Measurements from ENCODE around the gene P2RY8. TPM values are rescaled to one million over a fixed set of nuclear protein-coding genes. Genes with fewer than 3 reads are reported as not detected.

The P2RY8 gene
- polyA plus RNA-seq, 3 donors, result 18.9 to 40.0 (median 33.3) TPM

- peaks cover 12 to 17% of the 10 kb centered on the region in 2 donors for H3K4me1 ChIP-seq (ENCODE audit: control insufficient read depth in 1 of 2, insufficient read depth in 2 of 2, low read length in 2 of 2)
Measured at GRCh38 chrX:1551959-1552546, 15.1 kb upstream of the P2RY8 start.

GRCh38 chrX:1546691-1547251, 9.8 kb upstream of the P2RY8 start:
- Histone ChIP-seq H3K36me3 (replicated peaks in 1 of 2; ENCODE audit: control insufficient read depth in 1 of 2, insufficient read depth in 2 of 2, low read length in 2 of 2) (no peaks in the 10 kb centered on the region), H2AFZ (ENCODE audit: insufficient read depth, low read depth, low read length, poor library complexity, severe bottlenecking) (peak overlapping the region; percentile 86), H3K4me2 (replicated peaks; ENCODE audit: extremely low read depth, low read length, poor library complexity, severe bottlenecking) (peak overlapping the region; percentile 37), H3K9me3 (replicated peaks in 1 of 2; ENCODE audit: control insufficient read depth in 1 of 2, insufficient read depth in 1 of 2, low read length in 2 of 2) (no peaks in the 10 kb centered on the region), H3K4me3 (replicated peaks in 1 of 3; ENCODE audit: low read depth in 2 of 3, low read length in 3 of 3) (peak overlapping the region in 2 of 3 experiments; percentile 6 to 8), H3K4me1 (ENCODE audit: control insufficient read depth in 1 of 2, insufficient read depth in 2 of 2, low read length in 2 of 2) (peaks cover 9 to 10% of the 10 kb centered on the region in 2 donors), H4K20me1 (ENCODE audit: insufficient read depth, low read length) (no peaks in the 10 kb centered on the region), H3K79me2 (ENCODE audit: insufficient read depth, low read length) (no peaks in the 10 kb centered on the region), H3K9ac (ENCODE audit: insufficient read depth, low read length, poor library complexity, severe bottlenecking) (peak overlapping the region; percentile 24), H3K27ac (ENCODE audit: low read depth in 1 of 2, low read length in 2 of 2) (no peak overlapping the region), H3K27me3 (ENCODE audit: control insufficient read depth in 2 of 2, insufficient read depth in 2 of 2, low read length in 2 of 2) (no peaks in the 10 kb centered on the region)
- H3K36me3 Mint-ChIP-seq, result peaks cover 0 to 3% of the 10 kb centered on the region in 2 donors
- H3K4me3 Mint-ChIP-seq, result peak overlapping the region; percentile 54 to 85
- peaks cover 0 to 13% (median 10%) of the 10 kb centered on the region in 7 donors for H3K9me3 Mint-ChIP-seq
- H3K27me3 Mint-ChIP-seq (ENCODE audit: low read depth in 3 of 3), result peaks cover 2 to 9% (median 4%) of the 10 kb centered on the region in 3 donors
- H3K4me1 Mint-ChIP-seq, result peaks cover 28% of the 10 kb centered on the region
- TF ChIP-seq CTCF (IDR thresholded peaks at IDR 0.05), result no peak
- WGBS (ENCODE audit: insufficient coverage), result 17% methylated on average over 17 of the region's 18 CpGs
- no peak for DNase-seq
- intact Hi-C loops (cut with micrococcal nuclease), result no loop called here
- peak overlapping the region in 6 of 7 donors; percentile 65 to 92 (median 86) for H3K27ac Mint-ChIP-seq

More at GRCh38 chrX:1551959-1552546, 15.1 kb upstream of the P2RY8 start:
- Mint-ChIP-seq H3K9me3 (peaks cover 2 to 10% (median 4%) of the 10 kb centered on the region in 7 donors), H3K27ac (peak overlapping the region in 3 of 7 donors; percentile 8 to 33 (median 29)), H3K27me3 (ENCODE audit: low read depth in 3 of 3) (peaks cover 3 to 8% (median 5%) of the 10 kb centered on the region in 3 donors), H3K4me1 (peaks cover 33% of the 10 kb centered on the region), H3K36me3 (no peaks in the 10 kb centered on the region), H3K4me3 (no peak overlapping the region)
- Histone ChIP-seq H3K9ac (ENCODE audit: insufficient read depth, low read length, poor library complexity, severe bottlenecking) (no peak overlapping the region), H3K36me3 (replicated peaks in 1 of 2; ENCODE audit: control insufficient read depth in 1 of 2, insufficient read depth in 2 of 2, low read length in 2 of 2) (no peaks in the 10 kb centered on the region), H3K79me2 (ENCODE audit: insufficient read depth, low read length) (no peaks in the 10 kb centered on the region), H3K4me3 (replicated peaks in 1 of 3; ENCODE audit: low read depth in 2 of 3, low read length in 3 of 3) (no peak overlapping the region), H2AFZ (ENCODE audit: insufficient read depth, low read depth, low read length, poor library complexity, severe bottlenecking) (no peak overlapping the region), H3K9me3 (replicated peaks in 1 of 2; ENCODE audit: control insufficient read depth in 1 of 2, insufficient read depth in 1 of 2, low read length in 2 of 2) (no peaks in the 10 kb centered on the region), H3K27me3 (ENCODE audit: control insufficient read depth in 2 of 2, insufficient read depth in 2 of 2, low read length in 2 of 2) (no peaks in the 10 kb centered on the region), H4K20me1 (ENCODE audit: insufficient read depth, low read length) (no peaks in the 10 kb centered on the region), H3K27ac (ENCODE audit: low read depth in 1 of 2, low read length in 2 of 2) (no peak overlapping the region), H3K4me2 (replicated peaks; ENCODE audit: extremely low read depth, low read length, poor library complexity, severe bottlenecking) (no peak overlapping the region)
- TF ChIP-seq CTCF (IDR thresholded peaks at IDR 0.05), result peak; percentile 37
- WGBS (ENCODE audit: insufficient coverage), result 78% methylated on average over 1 of the region's 3 CpGs
- no peak for DNase-seq
- intact Hi-C loops (cut with micrococcal nuclease), result loop anchor here in 1 of 2 donors (2.0 kb wide), 1 partner anchor 23 kb away; no protein-coding TSS in a partner anchor

Measured in CD14-positive monocyte (primary cell).